Neuronal stem cell (in vitro differentiated cells): ENCODE measurements around the gene ZNF423.
A peak's percentile ranks its signal among the peaks of the same experiment; 100 is the strongest.

Experiments
- DNase-seq: peaks from one replicate; pipeline ENCODE4 v3.0.0-alpha.2; 2013; ENCODE audit warnings: low spot score
- H2AFZ ChIP-seq: one replicate; pipeline ENCODE4 v1.6.1; 2013; ENCODE audit warnings: mild to moderate bottlenecking, low read length, inconsistent platforms
- H2AK5ac ChIP-seq: 2 replicates; pipeline ENCODE4 v1.6.1; 2013; ENCODE audit warnings: low read depth, mild to moderate bottlenecking, inconsistent platforms, low read length, moderate library complexity, mixed read lengths
- H2BK120ac ChIP-seq: 2 replicates; pipeline ENCODE4 v1.6.1; 2013; ENCODE audit warnings: low read depth, mild to moderate bottlenecking, inconsistent platforms, low read length, moderate library complexity, mixed read lengths
- H2BK12ac ChIP-seq: one replicate; pipeline ENCODE4 v1.6.1; 2013; ENCODE audit warnings: low read length, inconsistent platforms
- H2BK15ac ChIP-seq: 2 replicates; pipeline ENCODE4 v1.6.1; 2013; ENCODE audit warnings: mild to moderate bottlenecking, low read length, inconsistent platforms, mixed read lengths
- H2BK5ac ChIP-seq: one replicate; pipeline ENCODE4 v1.6.1; 2013; ENCODE audit warnings: inconsistent platforms, mild to moderate bottlenecking, low read length, moderate library complexity
- H3K14ac ChIP-seq: one replicate; pipeline ENCODE4 v1.6.1; 2013; ENCODE audit warnings: low read length, inconsistent platforms
- H3K18ac ChIP-seq: 2 replicates; pipeline ENCODE4 v1.6.1; 2013; ENCODE audit warnings: low read length, inconsistent platforms
- H3K23ac ChIP-seq: 2 replicates; pipeline ENCODE4 v1.6.1; 2013; ENCODE audit warnings: low read depth, mild to moderate bottlenecking, mixed read lengths, low read length, inconsistent platforms; ENCODE audit not compliant: poor library complexity
- H3K27ac ChIP-seq: replicated peaks from 3 replicates; pipeline ENCODE4 v1.5.1; 2013; ENCODE audit warnings: low read length, inconsistent platforms
- H3K27me3 ChIP-seq, 3 experiments: 2 replicates each; pipeline ENCODE4 v1.6.1; 2013; ENCODE audit warnings: low read length in 3 of 3, mild to moderate bottlenecking in 2 of 3, inconsistent platforms in 1 of 3, low read depth in 1 of 3, mixed read lengths in 1 of 3, moderate library complexity in 1 of 3; ENCODE audit not compliant: control insufficient read depth in 3 of 3, insufficient read depth in 3 of 3
- H3K36me3 ChIP-seq, 2 donors: replicated peaks in 1 of 2; 2 replicates each; pipeline ENCODE4 v1.6.1; 2013; ENCODE audit warnings: low read length in 2 of 2; ENCODE audit not compliant: control insufficient read depth in 2 of 2, insufficient read depth in 2 of 2
- H3K4ac ChIP-seq: 2 replicates; pipeline ENCODE4 v1.6.1; 2013; ENCODE audit warnings: inconsistent platforms, mild to moderate bottlenecking, low read length, moderate library complexity
- H3K4me1 ChIP-seq, 2 donors: 1 replicate in 1 of 2; 2 replicates in 1 of 2; pipeline ENCODE4 v1.6.1; 2013; ENCODE audit warnings: low read length in 2 of 2, low read depth in 1 of 2; ENCODE audit not compliant: control insufficient read depth in 2 of 2, insufficient read depth in 1 of 2
- H3K4me2 ChIP-seq: one replicate; pipeline ENCODE4 v1.6.1; 2013; ENCODE audit warnings: mild to moderate bottlenecking, low read length, inconsistent platforms; ENCODE audit not compliant: insufficient read depth, poor library complexity, severe bottlenecking
- H3K4me3 ChIP-seq, 2 donors: 2 replicates each; pipeline ENCODE4 v1.5.1; 2013; ENCODE audit warnings: low read length in 2 of 2, mild to moderate bottlenecking in 2 of 2, inconsistent platforms in 1 of 2, moderate library complexity in 1 of 2
- H3K79me1 ChIP-seq: one replicate; pipeline ENCODE4 v1.6.1; 2013; ENCODE audit warnings: low read depth, mild to moderate bottlenecking, inconsistent platforms, low read length, moderate library complexity
- H3K9ac ChIP-seq: one replicate; pipeline ENCODE4 v1.6.1; 2013; ENCODE audit warnings: mild to moderate bottlenecking, low read depth, low read length, inconsistent platforms; ENCODE audit not compliant: poor library complexity
- H3K9me3 ChIP-seq, 2 donors: replicated peaks in 1 of 2; 2 replicates each; pipeline versions ENCODE3 to v1.6.1; 2013; ENCODE audit warnings: low read length in 2 of 2, mild to moderate bottlenecking in 2 of 2, inconsistent platforms in 1 of 2, low read depth in 1 of 2, mixed read lengths in 1 of 2, moderate library complexity in 1 of 2; ENCODE audit not compliant: control insufficient read depth in 2 of 2, insufficient read depth in 1 of 2
- H4K8ac ChIP-seq: one replicate; pipeline ENCODE4 v1.6.1; 2013; ENCODE audit warnings: low read depth, mild to moderate bottlenecking, inconsistent platforms, low read length, moderate library complexity
- H4K91ac ChIP-seq: one replicate; pipeline ENCODE4 v1.6.1; 2013; ENCODE audit warnings: low read length, low read depth, mild to moderate bottlenecking, inconsistent platforms; ENCODE audit not compliant: poor library complexity
- WGBS, 2 donors: extraction: QIAGEN DNeasy Blood & Tissue Kit; methylation state at CpG; one replicate each; pipeline ENCODE4 v1.1.7; 2013; ENCODE audit warnings: missing lambda C conversion rate in 2 of 2, mixed read lengths in 1 of 2; ENCODE audit not compliant: insufficient read length in 2 of 2, insufficient replicate concordance in 1 of 2; ENCODE audit errors: extremely low coverage in 2 of 2; 5-methylcytosine and 5-hydroxymethylcytosine counted together

The ZNF423 gene

GRCh38 chr16:49827805-49828438, 28.0 kb downstream of the ZNF423 start:
- peaks cover 0 to 2% of the 10 kb centered on the region in 2 donors for H3K9me3 ChIP-seq
- no peaks in the 10 kb centered on the region for H3K27me3 ChIP-seq
- WGBS, 2 donors, result no CpG with 5 or more reads among the region's 8 CpGs
- no peak overlapping the region for H2AK5ac ChIP-seq
- H3K27ac ChIP-seq, result no peak overlapping the region
- no peak overlapping the region for H2BK12ac ChIP-seq
- H4K8ac ChIP-seq, result no peak overlapping the region
- H3K4me3 ChIP-seq, result no peak overlapping the region
- no peak overlapping the region for H2BK15ac ChIP-seq
- no peak overlapping the region for H2AFZ ChIP-seq
- H3K23ac ChIP-seq, result no peak overlapping the region
- no peak overlapping the region for H3K9ac ChIP-seq
- peaks cover 30 to 45% of the 10 kb centered on the region in 2 donors for H3K4me1 ChIP-seq
- H2BK120ac ChIP-seq, result no peak overlapping the region
- no peak for DNase-seq
- no peak overlapping the region for H4K91ac ChIP-seq
- H3K18ac ChIP-seq, result no peak overlapping the region
- H2BK5ac ChIP-seq, result no peak overlapping the region
- peaks cover 1 to 35% of the 10 kb centered on the region in 2 donors for H3K36me3 ChIP-seq
- peaks cover 14% of the 10 kb centered on the region for H3K79me1 ChIP-seq
- H3K14ac ChIP-seq, result no peak overlapping the region
- H3K4ac ChIP-seq, result no peak overlapping the region
- H3K4me2 ChIP-seq, result no peak overlapping the region

- Histone ChIP-seq H2BK12ac (no peak overlapping the region), H3K36me3 (peaks cover 1 to 43% of the 10 kb centered on the region in 2 donors), H2AFZ (no peak overlapping the region), H4K8ac (no peak overlapping the region), H2AK5ac (no peak overlapping the region), H3K4me1 (peaks cover 27 to 45% of the 10 kb centered on the region in 2 donors), H2BK120ac (no peak overlapping the region), H3K4me3 (no peak overlapping the region), H2BK15ac (no peak overlapping the region), H3K14ac (no peak overlapping the region), H4K91ac (no peak overlapping the region), H3K9ac (no peak overlapping the region), H3K4ac (no peak overlapping the region), H3K27ac (no peak overlapping the region), H2BK5ac (no peak overlapping the region), H3K27me3 (no peaks in the 10 kb centered on the region), H3K4me2 (no peak overlapping the region), H3K9me3 (peaks cover 0 to 2% of the 10 kb centered on the region in 2 donors), H3K18ac (no peak overlapping the region), H3K23ac (no peak overlapping the region), H3K79me1 (peaks cover 11% of the 10 kb centered on the region)
- DNase-seq, result no peak
- no CpG with 5 or more reads among the region's 5 CpGs for WGBS, 2 donors
Observed at GRCh38 chr16:49826515-49826914, 29.4 kb downstream of the ZNF423 start.

GRCh38 chr16:49825041-49825440, 30.9 kb downstream of the ZNF423 start:
- Histone ChIP-seq H2BK12ac (no peak overlapping the region), H3K9me3 (no peaks in the 10 kb centered on the region), H2BK120ac (no peak overlapping the region), H3K9ac (no peak overlapping the region), H3K79me1 (peaks cover 8% of the 10 kb centered on the region), H4K8ac (no peak overlapping the region), H3K23ac (no peak overlapping the region), H2BK5ac (no peak overlapping the region), H3K4me3 (no peak overlapping the region), H2AFZ (no peak overlapping the region), H3K4me2 (no peak overlapping the region), H3K14ac (no peak overlapping the region), H3K4me1 (peaks cover 29 to 49% of the 10 kb centered on the region in 2 donors), H2BK15ac (no peak overlapping the region), H3K27ac (no peak overlapping the region), H3K18ac (no peak overlapping the region), H2AK5ac (no peak overlapping the region), H4K91ac (no peak overlapping the region), H3K4ac (no peak overlapping the region), H3K36me3 (peaks cover 0 to 45% of the 10 kb centered on the region in 2 donors), H3K27me3 (no peaks in the 10 kb centered on the region)
- WGBS, 2 donors, result no CpG with 5 or more reads among the region's 1 CpG
- no peak for DNase-seq

GRCh38 chr16:49824593-49824992, 31.3 kb downstream of the ZNF423 start:
- no peaks in the 10 kb centered on the region for H3K27me3 ChIP-seq
- H2BK15ac ChIP-seq, result no peak overlapping the region
- peaks cover 5% of the 10 kb centered on the region for H3K79me1 ChIP-seq
- peaks cover 0 to 50% of the 10 kb centered on the region in 2 donors for H3K36me3 ChIP-seq
- no peak overlapping the region for H4K8ac ChIP-seq
- no peaks in the 10 kb centered on the region for H3K9me3 ChIP-seq
- no peak overlapping the region for H2BK12ac ChIP-seq
- H2AK5ac ChIP-seq, result peak overlapping the region; percentile 2
- no peak overlapping the region for H3K4me3 ChIP-seq
- peak overlapping the region; percentile 32 for H3K18ac ChIP-seq
- no peak overlapping the region for H3K4me2 ChIP-seq
- H3K27ac ChIP-seq, result no peak overlapping the region
- no peak overlapping the region for H3K4ac ChIP-seq
- peaks cover 29 to 49% of the 10 kb centered on the region in 2 donors for H3K4me1 ChIP-seq
- H3K14ac ChIP-seq, result no peak overlapping the region
- no peak overlapping the region for H2BK5ac ChIP-seq
- no peak overlapping the region for H3K9ac ChIP-seq
- WGBS, 2 donors, result no CpG with 5 or more reads among the region's 9 CpGs
- no peak overlapping the region for H4K91ac ChIP-seq
- no peak overlapping the region for H2BK120ac ChIP-seq
- H3K23ac ChIP-seq, result no peak overlapping the region
- no peak overlapping the region for H2AFZ ChIP-seq
- no peak for DNase-seq
